Measurements from ENCODE around the gene CASKIN2.
A peak's percentile ranks its signal among the peaks of the same experiment; 100 is the strongest.
"Not testable (repeated sequence)": the region's sequence is repeated elsewhere in the genome, so short reads cannot be mapped to it uniquely, and the experiment has no call there.

Gene CASKIN2

DNA sequence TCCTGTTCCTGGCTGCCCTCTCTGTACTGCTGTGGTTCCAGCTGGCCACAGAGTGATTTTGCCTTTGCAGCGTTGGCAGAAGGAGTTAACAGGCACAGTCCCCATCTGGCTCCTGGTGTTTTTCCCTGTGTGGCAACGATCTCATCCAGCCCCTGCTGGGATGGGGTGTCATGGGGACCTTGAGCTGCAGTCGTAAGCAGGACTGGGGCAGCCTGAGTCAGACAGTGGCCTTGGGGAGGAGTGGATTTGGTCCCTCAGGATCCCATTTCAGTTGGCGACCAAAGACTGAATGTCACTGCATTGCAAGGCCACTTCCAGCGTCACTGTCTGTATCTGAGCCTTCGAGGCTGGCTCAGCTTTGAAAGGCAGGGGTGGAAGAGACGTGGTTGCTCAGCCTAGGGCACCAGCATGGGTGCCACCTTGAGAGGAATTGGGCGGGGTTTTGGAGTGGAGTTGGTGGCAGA, 47.0 kb downstream of the CASKIN2 start:
- DNase-seq (ENCODE audit: low spot score): no peak

- DNase-seq (ENCODE audit: low spot score): no peak
These were observed 50.3 kb downstream of the CASKIN2 start for GRCh38 chr17:75465039-75465438.

DNA sequence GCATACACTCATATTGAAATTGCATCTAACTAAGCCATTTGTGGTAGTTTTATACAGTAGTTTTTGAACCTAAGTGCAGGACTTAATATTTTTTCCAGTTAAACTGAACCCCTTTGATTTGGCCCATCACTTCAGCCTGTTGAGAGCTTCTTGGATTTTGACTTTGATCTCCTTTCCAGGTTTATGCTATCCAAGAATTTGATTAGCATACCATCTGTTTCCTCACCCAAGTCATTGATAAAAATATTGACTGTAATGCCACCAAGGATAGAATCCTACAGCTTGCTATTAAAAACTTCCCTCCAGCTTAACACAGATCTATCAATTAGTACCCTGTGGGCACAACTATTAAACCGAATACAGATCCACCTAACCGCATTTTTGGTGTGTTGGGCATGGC, 51.7 kb downstream of the CASKIN2 start:
- DNase-seq (ENCODE audit: low spot score): no peak

DNA sequence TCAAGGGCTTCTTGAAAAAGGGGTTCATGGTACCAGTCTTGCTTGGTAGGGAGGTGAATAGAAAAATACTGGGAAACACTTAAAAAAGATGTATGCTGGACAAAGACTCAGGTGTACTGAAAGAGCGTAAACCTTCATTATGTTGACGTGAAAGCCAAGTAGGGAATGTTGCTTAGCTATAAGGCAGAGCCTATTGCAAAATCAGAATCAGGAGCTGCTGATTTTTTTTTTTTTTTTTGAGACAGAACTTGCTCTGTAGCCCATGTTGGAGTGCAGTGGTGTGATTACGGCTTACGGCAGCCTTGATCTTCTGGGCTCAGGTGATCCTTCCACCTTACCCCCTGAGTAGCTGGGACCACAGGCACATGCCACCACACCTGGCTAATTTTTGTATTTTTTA, 55.0 kb downstream of the CASKIN2 start:
- no peak for DNase-seq (ENCODE audit: low spot score)

- peak; percentile 57 for DNase-seq (ENCODE audit: low spot score)
These were observed 55.6 kb downstream of the CASKIN2 start for GRCh38 chr17:75459590-75460267.

DNA sequence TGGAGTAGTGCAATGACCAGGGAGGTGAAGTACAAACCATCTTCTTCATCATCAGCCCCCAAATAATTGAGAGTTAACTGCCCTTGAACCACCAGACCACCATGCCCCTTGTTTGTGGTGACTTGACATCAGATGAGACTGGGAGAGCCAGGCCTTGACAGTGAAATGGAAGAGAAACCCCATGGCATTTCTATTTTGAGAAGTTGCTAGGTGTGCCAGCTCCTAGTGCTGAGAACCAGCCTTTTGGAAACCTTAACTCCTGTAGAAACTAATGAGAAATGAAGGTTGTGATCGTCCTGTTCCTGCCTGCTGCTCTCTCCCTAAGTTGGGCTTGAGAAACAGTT, 56.1 kb downstream of the CASKIN2 start:
- no peak for DNase-seq (ENCODE audit: low spot score)

- DNase-seq (ENCODE audit: low spot score): no peak
These were observed 58.2 kb downstream of the CASKIN2 start for GRCh38 chr17:75457047-75457654.

GRCh38 chr17:75456417-75457046, 58.8 kb downstream of the CASKIN2 start, which contains the start of gene TMEM94:
TSS of gene TMEM94 (plus strand) at chr17:75456635. CDS start at chr17:75471906, 15,271 bp downstream.
- DNase-seq (ENCODE audit: low spot score): peak; percentile 97

- no peak for DNase-seq (ENCODE audit: low spot score)
These were observed 59.3 kb downstream of the CASKIN2 start for GRCh38 chr17:75456039-75456416.

DNA sequence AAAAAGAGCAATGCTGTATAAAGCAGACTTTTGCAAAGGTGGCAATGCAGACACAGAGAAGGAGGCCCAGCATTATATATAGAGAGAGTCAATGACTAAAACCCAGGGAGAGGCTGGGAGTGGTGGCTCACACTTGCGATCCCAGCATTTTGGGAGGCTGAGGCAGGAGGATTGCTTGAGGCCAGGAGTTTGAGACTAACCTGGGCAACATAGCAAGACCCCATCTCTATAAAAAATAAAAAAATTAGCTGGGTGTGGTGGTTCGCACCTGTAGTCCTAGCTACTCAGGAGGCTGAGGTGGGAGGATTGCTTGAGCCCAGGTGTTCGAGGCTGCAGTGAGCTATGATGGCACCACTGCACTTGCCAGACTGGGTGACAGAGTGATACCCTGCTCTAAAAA, 60.7 kb downstream of the CASKIN2 start:
- DNase-seq (ENCODE audit: low spot score): not testable (repeated sequence)

DNA sequence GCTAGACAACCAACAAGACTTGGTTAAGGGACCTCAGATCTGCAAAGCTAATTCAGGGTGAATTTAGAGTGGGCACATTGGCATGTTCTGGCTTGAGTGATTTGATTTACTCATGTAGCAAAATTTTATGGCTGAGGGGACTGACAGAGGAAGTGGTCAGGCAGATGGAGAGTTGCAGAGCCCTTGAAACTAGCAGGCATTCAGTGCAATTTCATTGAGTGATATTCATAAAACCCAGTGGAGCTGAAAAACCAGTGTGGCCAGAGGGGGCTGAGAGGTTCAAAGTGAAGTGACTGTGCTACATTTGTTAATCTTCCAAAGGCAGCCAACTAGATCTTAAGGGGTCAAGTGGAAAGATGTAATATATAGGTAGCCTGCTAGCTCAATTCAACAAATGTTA, 61.1 kb downstream of the CASKIN2 start:
- DNase-seq (ENCODE audit: low spot score): peak; percentile 39

DNA sequence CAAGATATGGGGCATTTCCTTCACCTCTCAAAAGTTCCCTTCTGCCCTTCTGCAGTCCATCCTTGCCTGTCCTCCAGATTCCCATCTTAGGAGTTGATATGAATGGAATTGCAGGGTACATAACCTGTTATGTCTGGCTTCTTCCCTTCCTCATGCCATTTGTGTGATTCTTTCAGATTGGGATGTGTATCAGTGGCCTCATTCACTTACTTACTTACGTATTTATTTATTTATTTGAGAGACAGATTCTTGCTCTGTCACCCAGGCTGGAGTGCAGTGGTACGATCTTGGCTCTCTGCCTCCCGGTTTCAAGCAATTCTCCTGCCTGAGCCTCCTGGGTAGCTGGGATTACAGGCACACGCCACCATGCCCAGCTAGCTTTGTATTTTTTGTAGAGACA, 65.1 kb downstream of the CASKIN2 start:
- DNase-seq (ENCODE audit: low spot score): no peak

Data from NAMALWA (cell line).